Stimulated activated CD4-positive, alpha-beta T cell treated with anti-CD3 and anti-CD28 coated beads, Interleukin-1b, Interleukin-23, amount 100 ng/mL, for 1 hour (primary cell): Measurements from ENCODE around the gene CRYGS.

Experiments
- DNase-seq, 2 donors: peaks; one replicate each; pipeline ENCODE4 v3.0.0-alpha.2; 2020; ENCODE audit warnings: low read depth in 2 of 2

Gene CRYGS

GRCh38 chr3:186493525-186494255, 50.5 kb downstream of the CRYGS start:
- DNase-seq: no peak

GRCh38 chr3:186492385-186492984, 51.7 kb downstream of the CRYGS start:
- DNase-seq: no peak

- no peak for DNase-seq
These were observed 54.7 kb downstream of the CRYGS start for GRCh38 chr3:186489507-186489906.
